Thymus (tissue), 14 donors: Measurements from ENCODE around the gene PURA. TPM values are rescaled to one million over a fixed set of nuclear protein-coding genes. Genes with fewer than 3 reads are reported as not detected.

Experiments used
- DNase-seq, 9 donors: peaks; one replicate each; pipeline ENCODE4 v3.0.0-alpha.2; 2013; ENCODE audit warnings: low spot score in 9 of 9, low read depth in 6 of 9, missing footprints in 1 of 9
- H3K27ac ChIP-seq, 2 donors: one replicate each; pipeline ENCODE4 v1.5.1; 2013; ENCODE audit warnings: control low read depth in 1 of 2, low read depth in 1 of 2, low read length in 1 of 2, mild to moderate bottlenecking in 1 of 2, moderate library complexity in 1 of 2
- H3K27me3 ChIP-seq, 2 donors: one replicate each; pipeline ENCODE4 v1.5.1; 2013; ENCODE audit warnings: low read length in 1 of 2; ENCODE audit not compliant: control insufficient read depth in 2 of 2, insufficient read depth in 1 of 2
- H3K36me3 ChIP-seq, 2 donors: one replicate each; pipeline ENCODE4 v1.5.1; 2013; ENCODE audit warnings: low read length in 1 of 2, mild to moderate bottlenecking in 1 of 2, moderate library complexity in 1 of 2; ENCODE audit not compliant: control insufficient read depth in 2 of 2, insufficient read depth in 2 of 2
- H3K4me1 ChIP-seq, 2 donors: one replicate each; pipeline ENCODE4 v1.5.1; 2013; ENCODE audit warnings: low read length in 2 of 2; ENCODE audit not compliant: control insufficient read depth in 2 of 2, insufficient read depth in 2 of 2
- H3K4me3 ChIP-seq, 2 donors: one replicate each; pipeline ENCODE4 v1.5.1; 2013; ENCODE audit warnings: low read length in 2 of 2, control low read depth in 1 of 2, mild to moderate bottlenecking in 1 of 2
- H3K9me3 ChIP-seq, 2 donors: one replicate each; pipeline ENCODE4 v1.5.1; 2013; ENCODE audit warnings: low read length in 1 of 2, mild to moderate bottlenecking in 1 of 2; ENCODE audit not compliant: control insufficient read depth in 2 of 2, insufficient read depth in 1 of 2
- WGBS: extraction: QIAGEN DNeasy Blood & Tissue Kit; methylation state at CpG from one replicate; pipeline ENCODE4 v1.1.7; 2013; 5-methylcytosine and 5-hydroxymethylcytosine counted together
- long read RNA-seq, 10 donors: transcript quantifications; one replicate each; lab custom pipeline, GENCODE V29; 2026
- polyA plus RNA-seq: library from polyadenylated mRNA; stranded (reverse); fragments of 200-250 nt; gene quantifications from one replicate; pipeline ENCODE4 v1.2.3, GENCODE V29; 2013
- total RNA-seq: library from RNA; stranded (reverse); fragments of 120-200 nt; gene quantifications from one replicate; pipeline ENCODE4 v1.2.4, GENCODE V29; 2013
- donor health status: healthy.

The PURA gene
- total RNA-seq (4.7 TPM), polyA plus RNA-seq (5.9 TPM)
- long read RNA-seq, donor 1, full-length matches to known transcripts: 2 of 2 reads
- long read RNA-seq, donor 1, partial matches to known transcripts: 0 of 2 reads
- long read RNA-seq, donor 1, other reads (novel, unspliced or antisense): 0 of 2 reads
- long read RNA-seq, donor 2: 0 reads
- long read RNA-seq, donor 3, full-length matches to known transcripts: 36 of 36 reads
- long read RNA-seq, donor 3, partial matches to known transcripts: 0 of 36 reads
- long read RNA-seq, donor 3, other reads (novel, unspliced or antisense): 0 of 36 reads
- long read RNA-seq, donor 4, full-length matches to known transcripts: 13 of 13 reads
- long read RNA-seq, donor 4, partial matches to known transcripts: 0 of 13 reads
- long read RNA-seq, donor 4, other reads (novel, unspliced or antisense): 0 of 13 reads
- long read RNA-seq, donor 5, full-length matches to known transcripts: 37 of 37 reads
- long read RNA-seq, donor 5, partial matches to known transcripts: 0 of 37 reads
- long read RNA-seq, donor 5, other reads (novel, unspliced or antisense): 0 of 37 reads
- long read RNA-seq, donor 6, full-length matches to known transcripts: 18 of 18 reads
- long read RNA-seq, donor 6, partial matches to known transcripts: 0 of 18 reads
- long read RNA-seq, donor 6, other reads (novel, unspliced or antisense): 0 of 18 reads
- long read RNA-seq, donor 7, full-length matches to known transcripts: 30 of 30 reads
- long read RNA-seq, donor 7, partial matches to known transcripts: 0 of 30 reads
- long read RNA-seq, donor 7, other reads (novel, unspliced or antisense): 0 of 30 reads
- long read RNA-seq, donor 8, full-length matches to known transcripts: 13 of 13 reads
- long read RNA-seq, donor 8, partial matches to known transcripts: 0 of 13 reads
- long read RNA-seq, donor 8, other reads (novel, unspliced or antisense): 0 of 13 reads
- long read RNA-seq, donor 9, full-length matches to known transcripts: 18 of 18 reads
- long read RNA-seq, donor 9, partial matches to known transcripts: 0 of 18 reads
- long read RNA-seq, donor 9, other reads (novel, unspliced or antisense): 0 of 18 reads
- long read RNA-seq, donor 10, full-length matches to known transcripts: 23 of 23 reads
- long read RNA-seq, donor 10, partial matches to known transcripts: 0 of 23 reads
- long read RNA-seq, donor 10, other reads (novel, unspliced or antisense): 0 of 23 reads

- peaks cover 0 to 7% of the 10 kb centered on the region in 2 donors for H3K9me3 ChIP-seq
- peak within 1 kb of the TSS; percentile 59 to 91 for H3K27ac ChIP-seq
- peaks cover 18 to 27% of the 10 kb centered on the region in 2 donors for H3K4me1 ChIP-seq
- H3K36me3 ChIP-seq: no peaks in the 10 kb centered on the region
- DNase-seq: peak; percentile 85 to 97 (median 92)
- peak within 1 kb of the TSS; percentile 76 for H3K4me3 ChIP-seq
- H3K27me3 ChIP-seq: peaks cover 31 to 54% of the 10 kb centered on the region in 2 donors
- WGBS: under 1% methylated on average over 60 of the region's 60 CpGs
Observed at GRCh38 chr5:140113699-140114263, at the start of gene PURA. Gene PURA, plus strand, starts transcription at chr5:140114109. Its CDS starts 73 bp downstream, at chr5:140114182.

- Histone ChIP-seq H3K27me3 (peaks cover 0 to 19% of the 10 kb centered on the region in 2 donors), H3K9me3 (no peaks in the 10 kb centered on the region), H3K4me1 (no peaks in the 10 kb centered on the region), H3K27ac (no peak overlapping the region), H3K36me3 (no peaks in the 10 kb centered on the region), H3K4me3 (no peak overlapping the region)
- no peak for DNase-seq
- 52% methylated on average over 10 of the region's 10 CpGs for WGBS
Observed at GRCh38 chr5:140072812-140073211, 41.1 kb upstream of the PURA start.

GRCh38 chr5:140073296-140073695 is 40.6 kb upstream of the PURA start:
- WGBS: 27% methylated on average over 4 of the region's 4 CpGs

GRCh38 chr5:140075371-140075770 is 38.5 kb upstream of the PURA start:
- Histone ChIP-seq H3K27ac (no peak overlapping the region), H3K4me3 (no peak overlapping the region), H3K4me1 (no peaks in the 10 kb centered on the region), H3K27me3 (peaks cover 0 to 17% of the 10 kb centered on the region in 2 donors), H3K9me3 (no peaks in the 10 kb centered on the region), H3K36me3 (no peaks in the 10 kb centered on the region)
- WGBS: 78% methylated on average over 2 of the region's 2 CpGs
- DNase-seq: no peak

More at GRCh38 chr5:140073296-140073695, 40.6 kb upstream of the PURA start:
- Histone ChIP-seq H3K27me3 (peaks cover 0 to 19% of the 10 kb centered on the region in 2 donors), H3K4me1 (no peaks in the 10 kb centered on the region), H3K36me3 (no peaks in the 10 kb centered on the region), H3K4me3 (no peak overlapping the region), H3K9me3 (no peaks in the 10 kb centered on the region), H3K27ac (no peak overlapping the region)
- DNase-seq: peak in 5 of 9 donors; percentile 1 to 36 (median 13)

GRCh38 chr5:140076142-140076541 is 37.8 kb upstream of the PURA start:
- Histone ChIP-seq H3K27me3 (peaks cover 0 to 14% of the 10 kb centered on the region in 2 donors), H3K4me3 (no peak overlapping the region), H3K36me3 (no peaks in the 10 kb centered on the region), H3K9me3 (no peaks in the 10 kb centered on the region), H3K27ac (no peak overlapping the region), H3K4me1 (no peaks in the 10 kb centered on the region)
- no peak for DNase-seq
- 96% methylated on average over 1 of the region's 1 CpG for WGBS

- no peak for DNase-seq
- WGBS: 79% methylated on average over 2 of the region's 2 CpGs
- Histone ChIP-seq H3K9me3 (no peaks in the 10 kb centered on the region), H3K36me3 (no peaks in the 10 kb centered on the region), H3K4me3 (no peak overlapping the region), H3K27ac (no peak overlapping the region), H3K27me3 (peaks cover 0 to 18% of the 10 kb centered on the region in 2 donors), H3K4me1 (no peaks in the 10 kb centered on the region)
Observed at GRCh38 chr5:140076788-140077187, 37.1 kb upstream of the PURA start.

- no peak for DNase-seq
- Histone ChIP-seq H3K4me1 (no peaks in the 10 kb centered on the region), H3K9me3 (no peaks in the 10 kb centered on the region), H3K27me3 (peaks cover 0 to 38% of the 10 kb centered on the region in 2 donors), H3K36me3 (no peaks in the 10 kb centered on the region), H3K4me3 (no peak overlapping the region), H3K27ac (no peak overlapping the region)
- 84% methylated on average over 1 of the region's 1 CpG for WGBS
Observed at GRCh38 chr5:140083120-140083519, 30.8 kb upstream of the PURA start.

GRCh38 chr5:140083650-140084049 is 30.3 kb upstream of the PURA start:
- H3K4me1 ChIP-seq: no peaks in the 10 kb centered on the region
- DNase-seq: no peak
- H3K9me3 ChIP-seq: no peaks in the 10 kb centered on the region
- peaks cover 0 to 38% of the 10 kb centered on the region in 2 donors for H3K27me3 ChIP-seq
- no peaks in the 10 kb centered on the region for H3K36me3 ChIP-seq
- no peak overlapping the region for H3K27ac ChIP-seq
- H3K4me3 ChIP-seq: no peak overlapping the region
- 90% methylated on average over 1 of the region's 1 CpG for WGBS
